ENCODE results near the gene MAP3K6. TPM values are rescaled to one million over a fixed set of nuclear protein-coding genes. Genes with fewer than 3 reads are reported as not detected.

The MAP3K6 gene
- total RNA-seq, 1 experiment from 2014 or later: 25.1 TPM

DNA sequence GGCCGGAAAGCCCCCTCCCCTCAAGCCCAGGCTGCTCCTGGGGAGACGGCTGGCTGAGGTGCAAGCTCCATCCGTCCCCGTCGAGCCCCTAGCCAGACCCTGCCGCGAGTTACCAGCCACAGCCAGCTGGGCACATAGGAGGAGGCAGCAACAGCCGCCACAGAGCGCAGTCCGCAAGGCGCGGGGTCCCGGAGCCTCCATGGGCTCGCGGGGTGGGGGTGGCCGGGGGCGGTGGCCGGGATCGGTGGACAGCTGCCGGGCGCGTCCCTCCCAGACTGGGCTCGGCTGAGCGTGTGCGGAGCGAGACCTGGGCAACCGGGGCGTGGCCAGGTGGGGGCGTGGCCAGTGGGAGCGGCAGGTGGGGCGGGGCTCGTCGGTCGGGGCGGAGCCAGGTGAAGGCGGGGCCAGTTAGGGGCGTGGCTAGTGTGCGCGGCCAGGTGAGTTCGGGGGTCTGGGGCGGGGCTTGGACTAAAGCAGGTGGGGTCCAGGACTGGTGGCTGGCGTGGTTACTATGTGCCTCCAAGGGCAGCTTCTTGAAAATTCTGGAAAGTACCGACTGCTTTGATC, 16.4 kb upstream of the MAP3K6 start, which contains the start of gene CD164L2:
Gene CD164L2 (minus strand): TSS at position 295 of the 567 bp plus-strand sequence. CDS start 94 bp downstream, at position 201.
- TF ChIP-seq, protein P1, sequence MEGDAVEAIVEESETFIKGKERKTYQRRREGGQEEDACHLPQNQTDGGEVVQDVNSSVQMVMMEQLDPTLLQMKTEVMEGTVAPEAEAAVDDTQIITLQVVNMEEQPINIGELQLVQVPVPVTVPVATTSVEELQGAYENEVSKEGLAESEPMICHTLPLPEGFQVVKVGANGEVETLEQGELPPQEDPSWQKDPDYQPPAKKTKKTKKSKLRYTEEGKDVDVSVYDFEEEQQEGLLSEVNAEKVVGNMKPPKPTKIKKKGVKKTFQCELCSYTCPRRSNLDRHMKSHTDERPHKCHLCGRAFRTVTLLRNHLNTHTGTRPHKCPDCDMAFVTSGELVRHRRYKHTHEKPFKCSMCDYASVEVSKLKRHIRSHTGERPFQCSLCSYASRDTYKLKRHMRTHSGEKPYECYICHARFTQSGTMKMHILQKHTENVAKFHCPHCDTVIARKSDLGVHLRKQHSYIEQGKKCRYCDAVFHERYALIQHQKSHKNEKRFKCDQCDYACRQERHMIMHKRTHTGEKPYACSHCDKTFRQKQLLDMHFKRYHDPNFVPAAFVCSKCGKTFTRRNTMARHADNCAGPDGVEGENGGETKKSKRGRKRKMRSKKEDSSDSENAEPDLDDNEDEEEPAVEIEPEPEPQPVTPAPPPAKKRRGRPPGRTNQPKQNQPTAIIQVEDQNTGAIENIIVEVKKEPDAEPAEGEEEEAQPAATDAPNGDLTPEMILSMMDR (conservative IDR thresholded peaks at IDR 0.05; ENCODE audit: low read depth, low read length): no peak
- TF ChIP-seq EZH2phosphoT487 (IDR thresholded peaks at IDR 0.05; ENCODE audit: borderline replicate concordance, low read length) (no peak), EZH2 (IDR thresholded peaks at IDR 0.05; ENCODE audit: low read length, unreplicated experiment) (no peak)
- ChIA-PET POLR2A (ENCODE audit: unreplicated experiment) (no interaction called here), CTCF (no interaction called here)
- Histone ChIP-seq H3F3A (ENCODE audit: low read length, unreplicated experiment) (no peaks in the 10 kb centered on the region), H2AFZ (ENCODE audit: low read length) (no peak within 1 kb of the TSS), H3K9ac (ENCODE audit: low read length) (no peak within 1 kb of the TSS), H3K9me3 (ENCODE audit: low read length) (no peaks in the 10 kb centered on the region), H3K9me2 (replicated peaks; ENCODE audit: low read length) (no peaks in the 10 kb centered on the region), H3K27me3 (ENCODE audit: low read length) (no peaks in the 10 kb centered on the region), H3K4me2 (ENCODE audit: low read length) (peak within 1 kb of the TSS; percentile 60), H3K4me1 (ENCODE audit: insufficient read depth, low read length) (no peaks in the 10 kb centered on the region), H3K4me3 (ENCODE audit: low read length) (peak within 1 kb of the TSS; percentile 50), H3K36me3 (ENCODE audit: low read depth, low read length) (no peaks in the 10 kb centered on the region), H3K79me2 (ENCODE audit: low read length) (no peaks in the 10 kb centered on the region), H4K20me1 (ENCODE audit: low read length) (no peaks in the 10 kb centered on the region), H3K27ac (ENCODE audit: low read length) (no peak within 1 kb of the TSS)
- DNase-seq (peak; percentile 54), ATAC-seq (peak; percentile 75)
- no TSS peak for BruUV-seq (replicated peaks)
- intact Hi-C loops (cut with micrococcal nuclease): no loop called here

DNA sequence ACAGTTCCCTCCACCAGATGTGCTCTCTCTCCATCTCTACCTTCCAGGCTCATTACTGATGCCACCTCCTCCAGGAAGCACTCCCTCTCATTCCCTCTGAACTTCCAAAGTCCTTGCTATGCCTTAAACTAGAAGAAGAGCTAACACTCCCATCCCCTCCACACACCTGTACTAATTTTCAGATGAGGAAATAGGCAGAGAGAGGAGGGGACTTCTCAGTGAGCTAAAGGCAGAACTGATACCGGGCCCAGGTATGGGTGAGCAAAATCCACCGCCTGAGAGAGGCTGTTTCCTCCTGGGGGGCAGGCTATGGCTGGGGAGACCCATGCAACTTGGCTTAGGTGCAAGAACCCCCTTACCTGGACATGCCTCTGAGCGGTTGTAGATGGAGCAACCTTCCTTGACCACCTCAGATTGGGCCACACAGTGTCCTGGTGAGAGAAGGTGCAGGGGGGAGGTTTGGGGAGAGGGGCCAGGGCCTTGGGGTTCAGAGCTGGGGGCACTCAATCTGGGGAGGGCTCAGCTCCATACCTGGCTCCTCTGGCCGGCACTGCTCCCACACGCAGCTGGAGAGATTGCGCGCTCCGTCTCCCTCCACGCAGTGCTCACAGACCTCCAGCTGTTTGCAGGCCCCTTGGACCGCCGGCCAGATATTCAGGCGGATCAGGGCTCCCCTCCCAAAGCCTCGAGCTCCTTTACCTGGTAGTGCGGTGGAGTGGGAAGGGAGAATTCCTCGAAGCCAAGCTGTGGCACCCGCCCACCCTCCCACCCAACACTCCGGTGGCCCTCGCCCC, 15.4 kb upstream of the MAP3K6 start:
- POLR2A ChIA-PET (ENCODE audit: unreplicated experiment): no interaction called here
- H3K4me1 ChIP-seq (ENCODE audit: insufficient read depth, low read length): no peaks in the 10 kb centered on the region

More for the DNA sequence above, 15.4 kb upstream of the MAP3K6 start:
- no peak for DNase-seq
- CTCF ChIA-PET: no interaction called here
- Histone ChIP-seq H3K4me3 (ENCODE audit: low read length) (no peak overlapping the region), H3K9me3 (ENCODE audit: low read length) (no peaks in the 10 kb centered on the region), H4K20me1 (ENCODE audit: low read length) (no peaks in the 10 kb centered on the region), H3K4me2 (ENCODE audit: low read length) (no peak overlapping the region), H3F3A (ENCODE audit: low read length, unreplicated experiment) (no peaks in the 10 kb centered on the region), H3K79me2 (ENCODE audit: low read length) (no peaks in the 10 kb centered on the region), H2AFZ (ENCODE audit: low read length) (no peak overlapping the region), H3K36me3 (ENCODE audit: low read depth, low read length) (no peaks in the 10 kb centered on the region), H3K27me3 (ENCODE audit: low read length) (no peaks in the 10 kb centered on the region), H3K27ac (ENCODE audit: low read length) (no peak overlapping the region), H3K9me2 (replicated peaks; ENCODE audit: low read length) (no peaks in the 10 kb centered on the region), H3K9ac (ENCODE audit: low read length) (no peak overlapping the region)
- intact Hi-C loops (cut with micrococcal nuclease): no loop called here
- ATAC-seq: no peak
- TF ChIP-seq, protein P1 (conservative IDR thresholded peaks at IDR 0.05; ENCODE audit: low read depth, low read length): no peak
- TF ChIP-seq EZH2 (IDR thresholded peaks at IDR 0.05; ENCODE audit: low read length, unreplicated experiment) (no peak), EZH2phosphoT487 (IDR thresholded peaks at IDR 0.05; ENCODE audit: borderline replicate concordance, low read length) (no peak)
- BruUV-seq (replicated peaks): no TSS peak

Measured in PC-3 (cell line).